Effector memory CD4-positive, alpha-beta T cell (primary cell): Measurements from ENCODE around the gene NCK2.
A peak's percentile ranks its signal among the peaks of the same experiment; 100 is the strongest.

Experiments
- DNase-seq, 3 donors: peaks; one replicate each; pipeline ENCODE4 v3.0.0-alpha.2; 2020
- H3K27ac ChIP-seq: 2 replicates; pipeline ENCODE4 v1.7.0; 2013; ENCODE audit warnings: mild to moderate bottlenecking, low read length, moderate library complexity; ENCODE audit not compliant: insufficient read depth, poor library complexity, severe bottlenecking
- H3K27me3 ChIP-seq: replicated peaks from 2 replicates; pipeline ENCODE4 v1.7.0; 2013; ENCODE audit warnings: mild to moderate bottlenecking, low read length; ENCODE audit not compliant: insufficient read depth, control insufficient read depth, poor library complexity, severe bottlenecking
- H3K36me3 ChIP-seq: 2 replicates; pipeline ENCODE4 v1.7.0; 2013; ENCODE audit warnings: mild to moderate bottlenecking, low read length, moderate library complexity; ENCODE audit not compliant: control insufficient read depth, insufficient read depth
- H3K4me1 ChIP-seq: 2 replicates; pipeline ENCODE4 v1.7.0; 2013; ENCODE audit warnings: low read length, mild to moderate bottlenecking; ENCODE audit not compliant: control insufficient read depth, insufficient read depth, poor library complexity, severe bottlenecking
- H3K4me3 ChIP-seq: 2 replicates; pipeline ENCODE4 v1.7.0; 2013; ENCODE audit warnings: low read length, low read depth, mild to moderate bottlenecking; ENCODE audit not compliant: insufficient read depth, poor library complexity, severe bottlenecking
- H3K9me3 ChIP-seq: 2 replicates; pipeline ENCODE4 v1.7.0; 2013; ENCODE audit warnings: mild to moderate bottlenecking, low read length, moderate library complexity; ENCODE audit not compliant: control insufficient read depth

NCK2 gene

GRCh38 chr2:105919191-105919811, 174.6 kb downstream of the NCK2 start:
- Histone ChIP-seq H3K4me3 (no peak overlapping the region), H3K27ac (no peak overlapping the region)
- no peak for DNase-seq

GRCh38 chr2:105919826-105920225, 175.1 kb downstream of the NCK2 start:
- no peak overlapping the region for H3K27ac ChIP-seq
- DNase-seq = peak; percentile 5 to 28 (median 26)

More at GRCh38 chr2:105919191-105919811, 174.6 kb downstream of the NCK2 start:
- peaks cover 7% of the 10 kb centered on the region for H3K4me1 ChIP-seq
- no peaks in the 10 kb centered on the region for H3K36me3 ChIP-seq
- no peaks in the 10 kb centered on the region for H3K27me3 ChIP-seq
- H3K9me3 ChIP-seq = peaks cover 5% of the 10 kb centered on the region

DNA sequence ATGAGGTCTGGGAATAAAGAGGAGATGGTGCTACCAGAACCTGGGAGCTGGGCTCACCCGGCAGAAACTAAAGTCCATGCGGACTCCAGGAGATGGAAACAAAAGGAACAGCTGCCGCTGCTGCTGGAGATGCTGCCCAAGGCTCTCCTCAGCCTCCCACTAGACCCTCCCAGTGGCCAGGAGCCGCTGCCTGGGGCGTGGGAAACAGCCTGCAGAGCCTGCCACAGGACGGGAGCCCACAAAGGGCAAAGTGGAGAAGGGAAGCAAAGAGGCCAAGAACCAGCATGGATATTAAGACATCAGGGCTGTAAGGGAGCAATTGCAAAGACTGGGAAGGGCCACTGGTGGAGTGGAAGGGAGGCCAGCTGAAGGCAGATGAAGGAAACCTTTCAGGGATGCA, 179.6 kb downstream of the NCK2 start:
- DNase-seq = no peak
- Histone ChIP-seq H3K27me3 (no peaks in the 10 kb centered on the region), H3K9me3 (no peaks in the 10 kb centered on the region), H3K36me3 (no peaks in the 10 kb centered on the region), H3K4me3 (no peak overlapping the region), H3K4me1 (peaks cover 33% of the 10 kb centered on the region), H3K27ac (no peak overlapping the region)

More at GRCh38 chr2:105919826-105920225, 175.1 kb downstream of the NCK2 start:
- Histone ChIP-seq H3K9me3 (peaks cover 1% of the 10 kb centered on the region), H3K27me3 (no peaks in the 10 kb centered on the region), H3K4me3 (no peak overlapping the region), H3K4me1 (peaks cover 7% of the 10 kb centered on the region), H3K36me3 (no peaks in the 10 kb centered on the region)

DNA sequence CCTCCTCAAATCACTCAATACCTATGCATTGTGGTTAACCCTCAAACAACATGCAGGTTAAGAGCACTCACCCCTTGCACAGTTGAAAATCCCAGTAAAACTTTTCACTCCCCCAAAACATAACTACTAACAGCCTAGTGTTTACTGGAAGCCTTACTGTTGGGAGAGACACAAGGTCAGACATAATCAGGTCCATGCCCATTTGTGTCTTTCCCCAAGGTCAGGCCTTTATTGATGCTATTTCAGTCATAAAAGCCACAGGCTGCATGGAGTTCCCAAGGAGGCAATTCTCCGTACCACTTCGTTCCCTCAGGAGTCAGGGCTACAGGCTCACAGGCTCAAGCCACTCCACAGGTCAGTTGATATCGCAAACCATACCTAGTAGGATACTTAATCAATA, 180.2 kb downstream of the NCK2 start:
- Histone ChIP-seq H3K4me1 (peaks cover 34% of the 10 kb centered on the region), H3K27me3 (no peaks in the 10 kb centered on the region), H3K9me3 (no peaks in the 10 kb centered on the region), H3K36me3 (no peaks in the 10 kb centered on the region), H3K4me3 (no peak overlapping the region), H3K27ac (no peak overlapping the region)
- DNase-seq = no peak

DNA sequence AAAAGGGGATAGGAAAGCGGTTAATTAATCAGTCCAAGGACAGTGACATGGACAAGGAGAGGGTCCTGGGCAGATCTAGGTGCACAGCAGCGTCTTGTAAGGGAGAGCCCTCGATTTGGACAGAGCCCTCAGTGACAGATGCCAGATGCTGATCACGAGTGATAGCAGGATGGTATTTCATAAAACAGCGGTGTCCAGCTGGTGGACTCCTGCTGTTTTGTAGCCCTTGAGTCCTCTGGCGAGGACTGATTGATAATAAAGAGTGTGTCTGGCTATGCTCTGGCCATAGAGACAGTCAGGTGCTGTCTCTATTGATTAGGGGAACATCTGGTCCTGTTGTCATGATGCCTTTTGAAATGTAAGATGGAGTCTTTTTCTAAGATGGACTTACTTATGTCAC, 180.7 kb downstream of the NCK2 start:
- H3K4me1 ChIP-seq = peaks cover 37% of the 10 kb centered on the region

GRCh38 chr2:105926960-105927678, 182.4 kb downstream of the NCK2 start:
- Histone ChIP-seq H3K4me3 (no peak overlapping the region), H3K27me3 (no peaks in the 10 kb centered on the region), H3K36me3 (no peaks in the 10 kb centered on the region), H3K9me3 (no peaks in the 10 kb centered on the region), H3K27ac (peak overlapping the region; percentile 31), H3K4me1 (peaks cover 41% of the 10 kb centered on the region)
- DNase-seq = peak; percentile 17 to 37 (median 27)

More for the DNA sequence above, 180.7 kb downstream of the NCK2 start:
- no peaks in the 10 kb centered on the region for H3K27me3 ChIP-seq
- no peak overlapping the region for H3K27ac ChIP-seq
- H3K36me3 ChIP-seq = no peaks in the 10 kb centered on the region
- no peak overlapping the region for H3K4me3 ChIP-seq
- DNase-seq = no peak
- no peaks in the 10 kb centered on the region for H3K9me3 ChIP-seq

GRCh38 chr2:105928086-105928485, 183.4 kb downstream of the NCK2 start:
- Histone ChIP-seq H3K27me3 (no peaks in the 10 kb centered on the region), H3K9me3 (no peaks in the 10 kb centered on the region), H3K27ac (no peak overlapping the region), H3K36me3 (no peaks in the 10 kb centered on the region), H3K4me1 (peaks cover 48% of the 10 kb centered on the region), H3K4me3 (no peak overlapping the region)
- DNase-seq = no peak

DNA sequence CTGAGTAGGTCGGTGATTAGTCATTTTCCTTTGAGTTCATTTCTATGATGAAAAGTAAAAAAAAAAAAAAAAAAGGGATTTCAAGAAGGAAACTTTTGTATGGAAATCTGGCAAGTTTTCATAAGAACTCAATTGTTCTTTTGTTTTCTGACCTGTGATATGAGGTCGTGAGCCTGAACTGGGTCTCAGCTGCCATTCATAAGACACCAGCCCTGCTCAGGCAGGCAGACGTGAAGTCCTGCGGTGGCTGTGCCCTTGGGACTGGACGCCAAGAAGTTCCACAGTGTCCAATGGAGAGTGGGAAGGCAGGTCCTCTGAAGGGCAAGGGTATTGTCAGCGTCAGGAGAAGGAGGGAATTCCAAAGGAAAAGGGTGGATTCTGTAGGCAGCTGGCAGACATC, 183.9 kb downstream of the NCK2 start:
- no peaks in the 10 kb centered on the region for H3K36me3 ChIP-seq
- DNase-seq = no peak
- no peak overlapping the region for H3K4me3 ChIP-seq
- H3K27me3 ChIP-seq = no peaks in the 10 kb centered on the region
- peaks cover 53% of the 10 kb centered on the region for H3K4me1 ChIP-seq
- H3K9me3 ChIP-seq = no peaks in the 10 kb centered on the region
- H3K27ac ChIP-seq = no peak overlapping the region

DNA sequence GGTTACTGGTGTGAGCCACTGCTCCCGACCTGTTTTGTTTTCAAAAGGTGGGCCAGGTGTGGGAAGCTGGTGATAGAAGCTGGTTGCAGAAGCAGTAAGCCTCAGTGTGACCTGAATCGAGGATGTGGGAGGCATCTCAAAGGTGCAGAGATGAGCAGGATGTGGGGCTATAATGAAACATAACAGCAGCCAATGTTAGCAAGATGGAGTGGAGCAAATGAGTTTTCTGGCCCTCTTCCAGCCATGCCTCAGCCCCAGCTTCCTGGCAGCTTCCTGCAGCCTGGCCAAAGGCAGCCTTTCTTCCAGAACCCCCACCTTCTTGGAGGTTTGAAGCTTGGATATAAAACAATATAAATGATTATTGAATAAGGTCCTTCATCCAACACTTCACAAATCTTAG, 184.8 kb downstream of the NCK2 start:
- DNase-seq = peak; percentile 4 to 12 (median 10)
- no peak overlapping the region for H3K27ac ChIP-seq
- H3K36me3 ChIP-seq = no peaks in the 10 kb centered on the region
- no peaks in the 10 kb centered on the region for H3K9me3 ChIP-seq
- peaks cover 62% of the 10 kb centered on the region for H3K4me1 ChIP-seq
- H3K27me3 ChIP-seq = no peaks in the 10 kb centered on the region
- no peak overlapping the region for H3K4me3 ChIP-seq

GRCh38 chr2:105932582-105932981, 187.9 kb downstream of the NCK2 start:
- Histone ChIP-seq H3K4me3 (no peak overlapping the region), H3K9me3 (no peaks in the 10 kb centered on the region), H3K27ac (no peak overlapping the region), H3K4me1 (peaks cover 62% of the 10 kb centered on the region), H3K36me3 (no peaks in the 10 kb centered on the region), H3K27me3 (no peaks in the 10 kb centered on the region)
- DNase-seq = no peak
